Aorta (tissue), 5 donors: ENCODE results near the gene EHD4. TPM values are rescaled to one million over a fixed set of nuclear protein-coding genes. Genes with fewer than 3 reads are reported as not detected.

Experiments
- ATAC-seq: fragments of 200-7000 bp; cut with Tn5 transposase; one replicate; pipeline ENCODE4 v1.9.1; 2022; ENCODE audit warnings: moderate library complexity; ENCODE audit not compliant: low FRiP score
- DNase-seq, 2 donors: peaks; one replicate each; pipeline ENCODE4 v3.0.0-alpha.2; 2020
- H3K27ac ChIP-seq, 2 donors: one replicate each; pipeline ENCODE4 v1.5.1; 2013; ENCODE audit warnings: low read length in 2 of 2, mild to moderate bottlenecking in 2 of 2, moderate library complexity in 2 of 2, control low read depth in 1 of 2, inconsistent platforms in 1 of 2, low read depth in 1 of 2
- H3K27me3 ChIP-seq, 2 donors: one replicate each; pipeline ENCODE4 v1.6.1; 2013; ENCODE audit warnings: control low read depth in 1 of 2, low read length in 1 of 2, mild to moderate bottlenecking in 1 of 2, moderate library complexity in 1 of 2; ENCODE audit not compliant: insufficient read depth in 2 of 2, control insufficient read depth in 1 of 2
- H3K36me3 ChIP-seq, 2 donors: one replicate each; pipeline ENCODE4 v1.6.1; 2013; ENCODE audit warnings: control low read depth in 1 of 2, low read length in 1 of 2, mild to moderate bottlenecking in 1 of 2; ENCODE audit not compliant: insufficient read depth in 2 of 2, control insufficient read depth in 1 of 2
- H3K4me1 ChIP-seq, 2 donors: one replicate each; pipeline ENCODE4 v1.6.1; 2013; ENCODE audit warnings: low read length in 2 of 2, control low read depth in 1 of 2, mild to moderate bottlenecking in 1 of 2, moderate library complexity in 1 of 2; ENCODE audit not compliant: insufficient read depth in 2 of 2, control insufficient read depth in 1 of 2
- H3K4me3 ChIP-seq, 2 donors: one replicate each; pipeline ENCODE4 v1.5.1; 2013; ENCODE audit warnings: low read length in 2 of 2, control low read depth in 1 of 2, mild to moderate bottlenecking in 1 of 2
- H3K9me3 ChIP-seq: one replicate; pipeline ENCODE4 v1.6.1; 2013; ENCODE audit warnings: mild to moderate bottlenecking, low read length; ENCODE audit not compliant: control insufficient read depth
- WGBS, 2 donors: extraction: QIAGEN DNeasy Blood & Tissue Kit; methylation state at CpG; one replicate each; pipeline ENCODE4 v1.1.7; 2013; 5-methylcytosine and 5-hydroxymethylcytosine counted together
- intact Hi-C, 2 donors: fragments of 100-400 bp; cut with DNase I; formaldehyde crosslinking; loops; one replicate each; pipeline versions ENCODE4 v1.14.2 to v1.15.0; 2022
- polyA plus RNA-seq, 2 donors: library from polyadenylated mRNA; stranded (reverse); fragments of 200-250 nt; gene quantifications; one replicate each; pipeline ENCODE4 v1.2.3, GENCODE V29; 2013
- total RNA-seq, 2 donors: library from RNA; stranded (reverse); fragmentation: NEBNext Ultra II Directional; extraction: Animal tissue kit (Norgen Biotek cat#: 25700); gene quantifications; one replicate each; pipeline ENCODE4 v1.2.1, GENCODE V29; 2021
- donor health status: healthy with polysubstance abuse.
- donor health status: Bipolar disorder and iron deficiency.
- donor health status: DM: no; HTN: no; CAD: no.
- donor health status: DM: no; HTN: no; CAD: no.
- donor health status: DM: yes; HTN: yes; CAD: no.

EHD4 gene
- total and polyA plus RNA-seq, 4 donors = 11.4 to 56.6 (median 30.0) TPM

DNA sequence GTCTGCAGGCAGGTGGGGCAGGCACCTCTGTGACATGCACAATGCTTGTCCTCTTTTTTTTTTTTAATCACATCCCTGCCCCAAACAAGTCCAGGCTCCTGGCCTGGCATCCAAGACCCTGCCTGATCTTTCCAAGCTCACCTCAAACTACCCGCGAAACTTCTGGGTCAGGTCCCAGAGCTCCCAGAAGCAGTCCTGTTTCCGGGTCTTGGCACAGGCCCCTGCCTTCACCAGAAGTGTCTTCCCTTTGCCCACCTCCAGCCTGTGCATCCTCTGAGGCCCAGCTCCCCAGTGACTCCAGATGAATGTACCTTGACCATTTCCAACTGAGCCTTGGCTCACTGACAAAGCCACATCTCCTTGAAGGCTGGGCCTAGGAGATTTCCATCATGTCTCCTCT lies 25.5 kb upstream of the EHD4 start:
- ATAC-seq (no peak), DNase-seq (peak in 1 of 2 donors; percentile 40)
- Histone ChIP-seq H3K4me1 (no peaks in the 10 kb centered on the region), H3K36me3 (no peaks in the 10 kb centered on the region), H3K9me3 (no peaks in the 10 kb centered on the region), H3K27ac (no peak overlapping the region), H3K4me3 (no peak overlapping the region), H3K27me3 (no peaks in the 10 kb centered on the region)
- intact Hi-C loops = no loop called here
- WGBS, 2 donors = 66 to 67% methylated on average over 3 of the region's 3 CpGs

DNA sequence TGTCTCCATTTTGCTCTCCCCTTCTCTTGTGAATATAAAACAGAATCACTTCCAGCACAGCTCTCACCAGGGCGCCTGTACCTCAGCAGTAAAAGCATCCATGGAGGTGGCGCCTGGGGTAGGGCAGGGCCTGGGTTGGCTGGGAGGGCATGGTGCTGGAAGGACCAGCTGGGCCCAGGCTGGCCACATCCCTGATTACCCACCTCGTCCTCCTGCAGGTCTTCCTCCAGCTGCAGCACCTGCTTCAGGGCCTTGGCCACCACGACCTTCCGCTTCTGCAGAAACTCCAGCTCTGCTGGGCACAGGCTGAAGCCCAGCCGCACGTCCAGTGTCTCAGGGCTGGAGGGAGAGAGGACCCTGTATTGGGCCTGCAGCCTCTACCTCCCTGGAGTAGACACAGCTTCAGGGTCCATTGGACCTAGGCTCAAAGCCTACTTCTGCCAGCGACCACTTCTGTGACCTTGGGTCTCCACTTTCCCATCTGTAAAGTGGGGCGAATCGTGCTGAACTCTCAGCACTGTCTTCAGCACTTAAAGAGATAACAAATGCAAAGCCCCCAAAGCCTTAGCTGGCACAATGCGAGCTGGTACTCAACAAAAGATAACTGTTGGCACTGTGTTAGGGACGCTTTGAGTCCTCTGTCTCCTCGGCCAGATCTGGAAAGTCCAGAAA lies 24.7 kb upstream of the EHD4 start:
- ATAC-seq (no peak), DNase-seq (peak in 1 of 2 donors; percentile 59)
- Histone ChIP-seq H3K36me3 (no peaks in the 10 kb centered on the region), H3K9me3 (no peaks in the 10 kb centered on the region), H3K4me1 (no peaks in the 10 kb centered on the region), H3K4me3 (no peak overlapping the region), H3K27me3 (no peaks in the 10 kb centered on the region), H3K27ac (no peak overlapping the region)
- intact Hi-C loops = no loop called here
- 92 to 97% methylated on average over 13 of the region's 13 CpGs for WGBS, 2 donors

DNA sequence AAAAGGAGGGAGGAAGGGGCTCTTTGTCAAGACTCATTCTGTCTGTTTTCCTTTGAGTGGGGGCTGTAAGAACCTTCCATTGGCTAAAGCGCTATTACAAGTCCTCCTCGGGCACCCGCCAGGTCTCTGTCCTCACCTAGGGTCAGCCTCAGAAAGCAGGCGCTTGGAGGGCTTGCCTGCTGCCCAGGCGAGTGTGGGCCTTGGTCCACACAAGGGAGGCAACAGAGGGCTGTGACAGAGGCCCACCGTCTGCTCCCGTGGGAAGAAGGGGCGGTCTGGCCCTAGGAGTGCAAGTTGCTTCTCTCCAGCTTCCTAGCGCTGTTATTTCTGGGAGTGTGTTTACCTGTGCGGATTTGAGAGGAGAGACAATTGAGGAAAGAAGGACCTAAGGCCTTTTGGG lies 24.0 kb upstream of the EHD4 start:
- Histone ChIP-seq H3K9me3 (no peaks in the 10 kb centered on the region), H3K27me3 (no peaks in the 10 kb centered on the region), H3K4me3 (no peak overlapping the region), H3K4me1 (no peaks in the 10 kb centered on the region), H3K36me3 (no peaks in the 10 kb centered on the region), H3K27ac (no peak overlapping the region)
- 95 to 97% methylated on average over 10 of the region's 10 CpGs for WGBS, 2 donors
- ATAC-seq (no peak), DNase-seq (peak in 1 of 2 donors; percentile 51)
- intact Hi-C loops = no loop called here

DNA sequence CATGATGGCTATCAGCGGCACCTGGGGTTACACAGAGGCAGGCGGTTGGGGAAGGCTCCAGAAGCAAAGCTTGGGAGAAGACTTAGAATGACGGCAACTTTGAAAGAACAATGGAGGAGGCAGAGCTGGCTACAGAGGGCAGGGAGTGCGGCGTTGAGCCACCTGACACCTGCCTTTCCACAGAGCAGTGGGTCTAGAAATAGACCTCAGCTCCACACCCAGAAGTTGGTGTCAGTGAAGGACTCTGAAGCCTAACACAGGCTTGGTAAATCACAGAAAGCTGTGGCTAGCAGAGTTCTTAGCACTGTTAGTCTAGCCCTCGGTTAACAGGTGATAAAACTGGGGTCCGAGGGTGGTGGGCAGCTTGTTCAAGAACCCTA lies 23.1 kb upstream of the EHD4 start:
- Histone ChIP-seq H3K4me3 (no peak overlapping the region), H3K36me3 (no peaks in the 10 kb centered on the region), H3K27me3 (no peaks in the 10 kb centered on the region), H3K4me1 (no peaks in the 10 kb centered on the region), H3K9me3 (no peaks in the 10 kb centered on the region), H3K27ac (no peak overlapping the region)
- intact Hi-C loops = no loop called here
- DNase-seq = no peak
- 97 to 98% methylated on average over 7 of the region's 7 CpGs for WGBS, 2 donors
- no peak for ATAC-seq

DNA sequence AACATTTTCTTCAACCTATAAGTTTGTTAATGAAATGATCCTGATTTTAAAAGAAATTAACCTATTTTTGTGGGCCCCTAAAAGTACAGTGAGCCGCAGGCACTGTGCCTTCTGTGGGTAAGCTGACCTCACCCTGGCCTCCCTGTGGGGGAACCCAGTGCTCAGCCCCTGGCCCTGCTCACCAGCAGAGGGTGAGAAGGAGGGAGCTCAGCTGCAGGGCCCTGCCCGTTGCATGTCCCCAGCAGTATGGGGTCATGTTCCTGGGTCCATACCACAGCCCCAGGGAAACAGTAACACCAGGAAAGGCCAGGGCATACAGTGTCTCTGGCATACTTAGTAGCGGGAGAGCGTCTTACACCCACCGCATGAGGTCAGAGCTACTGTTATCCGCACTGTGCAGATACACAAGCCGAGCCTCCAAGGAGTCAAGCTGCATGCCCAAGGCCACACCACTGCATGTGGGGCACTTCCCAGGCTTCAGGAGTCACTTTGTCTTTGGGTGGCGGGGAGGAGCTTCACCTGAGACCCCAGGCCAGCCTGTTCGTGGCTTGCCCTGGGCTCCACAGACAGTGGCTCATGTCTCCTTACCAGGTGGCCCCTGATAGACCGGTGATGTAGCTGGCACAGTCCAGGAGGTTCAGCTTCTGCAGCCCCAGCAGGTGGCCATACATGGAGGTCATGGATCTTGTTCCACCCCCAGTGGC lies 22.6 kb upstream of the EHD4 start:
- ATAC-seq (no peak), DNase-seq (peak in 1 of 2 donors; percentile 46)
- H3K4me1 ChIP-seq = no peaks in the 10 kb centered on the region
- whole genome bisulfite sequencing, 2 donors = 86 to 88% methylated on average over 10 of the region's 10 CpGs
- no peak overlapping the region for H3K4me3 ChIP-seq
- no peaks in the 10 kb centered on the region for H3K36me3 ChIP-seq
- no peaks in the 10 kb centered on the region for H3K9me3 ChIP-seq
- H3K27me3 ChIP-seq = no peaks in the 10 kb centered on the region
- H3K27ac ChIP-seq = no peak overlapping the region
- intact Hi-C loops = no loop called here

DNA sequence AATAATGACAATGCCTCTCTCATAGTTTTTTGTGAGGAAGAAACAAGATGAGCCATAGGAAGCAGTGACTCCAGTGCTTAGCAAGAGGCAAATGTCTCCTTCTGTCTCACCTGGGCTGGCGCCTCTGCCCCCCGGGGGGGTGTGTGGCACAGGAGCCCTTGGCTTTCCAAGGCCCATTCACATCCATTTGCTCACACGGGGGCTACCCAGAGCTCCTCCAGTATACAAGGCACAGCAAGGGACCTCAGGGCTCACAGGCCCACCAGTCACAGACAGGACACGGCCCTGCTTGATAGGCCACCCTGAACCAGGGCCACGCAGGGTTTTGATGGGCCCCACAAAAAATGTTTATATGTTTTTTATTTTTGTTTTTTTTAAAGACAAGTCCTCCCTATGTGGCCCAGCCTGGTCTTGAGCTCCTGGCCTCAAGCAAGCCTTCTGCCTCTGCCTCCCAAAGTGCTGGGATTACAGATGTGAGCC lies 21.9 kb upstream of the EHD4 start:
- H3K4me3 ChIP-seq = no peak overlapping the region
- WGBS, 2 donors = 81 to 83% methylated on average over 5 of the region's 5 CpGs
- H3K27me3 ChIP-seq = no peaks in the 10 kb centered on the region
- H3K27ac ChIP-seq = no peak overlapping the region
- intact Hi-C loops = no loop called here
- no peaks in the 10 kb centered on the region for H3K36me3 ChIP-seq
- peak in 1 of 2 donors; percentile 64 for DNase-seq
- no peak for ATAC-seq
- no peaks in the 10 kb centered on the region for H3K4me1 ChIP-seq
- H3K9me3 ChIP-seq = no peaks in the 10 kb centered on the region

DNA sequence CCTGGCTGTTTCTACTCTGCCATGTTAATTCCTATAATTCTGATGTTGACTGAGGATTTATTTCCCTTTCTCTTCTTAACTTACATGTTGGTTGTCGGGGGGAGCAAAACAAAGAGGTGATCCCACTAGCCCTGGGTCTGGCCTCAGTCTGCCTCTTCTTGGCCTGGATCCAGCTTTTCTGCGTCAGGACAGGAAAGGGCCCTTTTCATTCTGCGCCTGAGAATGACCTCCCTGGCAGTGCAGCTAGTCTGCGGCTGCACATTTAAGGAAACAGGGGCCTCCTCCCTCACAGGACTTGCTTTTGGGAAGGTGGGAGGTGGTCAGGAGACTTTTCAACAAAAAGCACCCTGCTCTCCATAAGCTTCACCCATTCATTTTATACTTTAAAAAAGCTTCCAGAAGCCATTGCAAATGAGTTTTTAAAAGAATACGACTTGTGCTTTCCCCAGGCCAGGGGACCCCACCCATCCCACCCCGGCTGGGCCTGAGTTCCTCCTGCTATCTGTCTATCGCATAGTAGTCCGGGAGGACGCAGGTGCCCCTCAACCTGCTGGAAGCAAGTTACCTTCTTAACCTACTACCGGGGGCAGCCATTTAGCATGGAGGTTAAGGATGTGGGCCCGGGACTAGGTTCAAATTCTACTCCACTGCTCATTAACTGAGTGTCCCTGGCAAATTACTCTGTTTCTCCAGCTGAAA lies 21.3 kb upstream of the EHD4 start:
- H3K9me3 ChIP-seq = no peaks in the 10 kb centered on the region
- no peaks in the 10 kb centered on the region for H3K36me3 ChIP-seq
- no peaks in the 10 kb centered on the region for H3K27me3 ChIP-seq
- 94 to 95% methylated on average over 11 of the region's 11 CpGs for WGBS, 2 donors
- no peak overlapping the region for H3K4me3 ChIP-seq
- ATAC-seq (no peak), DNase-seq (peak in 1 of 2 donors; percentile 51)
- no peaks in the 10 kb centered on the region for H3K4me1 ChIP-seq
- no peak overlapping the region for H3K27ac ChIP-seq
- intact Hi-C loops = no loop called here

DNA sequence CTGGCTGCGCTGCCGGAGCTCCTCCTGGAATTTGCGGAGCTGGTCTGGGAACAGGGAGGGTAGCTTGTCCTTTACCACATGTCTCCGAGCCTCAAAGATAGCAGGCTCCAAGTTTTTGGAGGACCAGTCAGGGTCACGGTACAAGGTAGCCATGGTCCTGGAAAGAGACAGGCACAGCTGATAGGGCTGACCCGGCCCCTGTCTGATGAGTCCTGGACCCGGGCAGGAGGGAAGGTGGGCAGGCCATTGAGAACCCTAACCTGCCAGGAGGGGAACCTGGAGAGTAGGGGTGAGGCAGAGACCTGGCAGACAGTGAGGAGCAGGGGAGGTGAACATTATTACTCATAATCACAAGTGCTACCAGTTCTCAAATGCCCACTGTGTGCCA lies 20.4 kb upstream of the EHD4 start:
- ATAC-seq = no peak
- Histone ChIP-seq H3K4me1 (no peaks in the 10 kb centered on the region), H3K27me3 (no peaks in the 10 kb centered on the region), H3K9me3 (no peaks in the 10 kb centered on the region), H3K4me3 (no peak overlapping the region), H3K27ac (no peak overlapping the region), H3K36me3 (no peaks in the 10 kb centered on the region)
- intact Hi-C loops = no loop called here
- peak in 1 of 2 donors; percentile 42 for DNase-seq
- WGBS, 2 donors = 88 to 90% methylated on average over 7 of the region's 7 CpGs
